Astrocyte (in vitro differentiated cells and primary cell): ENCODE measurements around the gene CABP4. TPM values are rescaled to one million over a fixed set of nuclear protein-coding genes. Genes with fewer than 3 reads are reported as not detected.

Experiments used
- DNase-seq: peaks from one replicate; pipeline ENCODE4 v3.0.0-alpha.2; 2010; ENCODE audit warnings: low read depth
- FAIRE-seq: peaks from 2 replicates; lab custom pipeline; 2011; peaks lifted over from hg19 to GRCh38; lab: Jason Lieb, UNC
- H2AFZ ChIP-seq: 2 replicates; pipeline ENCODE4 v1.6.0; 2012; ENCODE audit warnings: low read depth, low read length, inconsistent platforms
- H3K27ac ChIP-seq: 2 replicates; pipeline ENCODE4 v1.5.1; 2011; ENCODE audit warnings: low read depth, low read length, inconsistent platforms
- H3K27me3 ChIP-seq: 2 replicates; pipeline ENCODE4 v1.6.0; 2011; ENCODE audit warnings: low read length, inconsistent platforms; ENCODE audit not compliant: insufficient read depth
- H3K36me3 ChIP-seq: 2 replicates; pipeline ENCODE4 v1.5.1; 2011; ENCODE audit warnings: low read length, inconsistent platforms; ENCODE audit not compliant: insufficient read depth
- H3K4me1 ChIP-seq: 2 replicates; pipeline ENCODE4 v1.5.1; 2011; ENCODE audit warnings: low read length, inconsistent platforms; ENCODE audit not compliant: insufficient read depth
- H3K4me2 ChIP-seq: 2 replicates; pipeline ENCODE4 v1.6.0; 2012; ENCODE audit warnings: low read length, inconsistent platforms
- H3K4me3 ChIP-seq: 2 replicates; pipeline ENCODE4 v1.5.1; 2011; ENCODE audit warnings: low read depth, mild to moderate bottlenecking, low read length, inconsistent platforms; ENCODE audit not compliant: insufficient read depth
- H3K79me2 ChIP-seq: 2 replicates; pipeline ENCODE4 v1.6.0; 2012; ENCODE audit warnings: mild to moderate bottlenecking, low read length, inconsistent platforms; ENCODE audit not compliant: insufficient read depth
- H3K9ac ChIP-seq: 2 replicates; pipeline ENCODE4 v1.6.0; 2012; ENCODE audit warnings: mild to moderate bottlenecking, low read length, inconsistent platforms
- H3K9me3 ChIP-seq: 2 replicates; pipeline ENCODE4 v1.5.1; 2012; ENCODE audit warnings: low read depth, mild to moderate bottlenecking, low read length, inconsistent platforms; ENCODE audit not compliant: insufficient read depth
- H4K20me1 ChIP-seq: 2 replicates; pipeline ENCODE4 v1.6.0; 2012; ENCODE audit warnings: low read length, inconsistent platforms; ENCODE audit not compliant: insufficient read depth
- H3K27ac Mint-ChIP-seq: one replicate; pipeline ENCODE4 v1.8.0; 2021; ENCODE audit warnings: mild to moderate bottlenecking, mixed read lengths; ENCODE audit not compliant: unreplicated experiment
- H3K27me3 Mint-ChIP-seq: one replicate; pipeline ENCODE4 v1.8.0; 2021; ENCODE audit warnings: low read depth, mixed read lengths; ENCODE audit not compliant: unreplicated experiment
- H3K36me3 Mint-ChIP-seq: one replicate; pipeline ENCODE4 v1.8.0; 2021; ENCODE audit warnings: low read depth, mixed read lengths; ENCODE audit not compliant: unreplicated experiment
- H3K4me1 Mint-ChIP-seq: one replicate; pipeline ENCODE4 v1.8.0; 2021; ENCODE audit warnings: low read depth, mixed read lengths; ENCODE audit not compliant: unreplicated experiment
- H3K4me3 Mint-ChIP-seq: one replicate; pipeline ENCODE4 v1.8.0; 2021; ENCODE audit warnings: mild to moderate bottlenecking, moderate library complexity, mixed read lengths; ENCODE audit not compliant: unreplicated experiment
- H3K9me3 Mint-ChIP-seq: one replicate; pipeline ENCODE4 v1.8.0; 2021; ENCODE audit warnings: mild to moderate bottlenecking, mixed read lengths; ENCODE audit not compliant: unreplicated experiment
- CTCF ChIP-seq: IDR thresholded peaks from 2 replicates; pipeline ENCODE4 v1.5.1; 2011; ENCODE audit warnings: low read depth, mild to moderate bottlenecking, inconsistent platforms, low read length, moderate library complexity; ENCODE audit not compliant: insufficient read depth
- EZH2 ChIP-seq: IDR thresholded peaks from 2 replicates; pipeline ENCODE4 v1.6.1; 2012; ENCODE audit warnings: mild to moderate bottlenecking, low read length, inconsistent platforms; ENCODE audit not compliant: insufficient read depth
- total RNA-seq: library from RNA; stranded (reverse); gene quantifications from 2 replicates; pipeline ENCODE4 v1.2.1, GENCODE V29; 2021

The CABP4 gene
- total RNA-seq, 1 donor from 2014 or later, result not detected

GRCh38 chr11:67491276-67492068 lies 36.3 kb downstream of the CABP4 start:
- Histone ChIP-seq H3K4me1 (no peaks in the 10 kb centered on the region), H3K27ac (no peak overlapping the region), H3K4me2 (no peak overlapping the region), H3K27me3 (no peaks in the 10 kb centered on the region), H3K36me3 (peaks cover 5% of the 10 kb centered on the region), H2AFZ (no peak overlapping the region), H3K9me3 (no peaks in the 10 kb centered on the region), H3K79me2 (peaks cover 4% of the 10 kb centered on the region), H3K4me3 (no peak overlapping the region), H3K9ac (no peak overlapping the region), H4K20me1 (peaks cover 17% of the 10 kb centered on the region)
- no peaks in the 10 kb centered on the region for H3K9me3 Mint-ChIP-seq
- TF ChIP-seq CTCF (no peak), EZH2 (no peak)
- no peaks in the 10 kb centered on the region for H3K27me3 Mint-ChIP-seq
- peaks cover 2% of the 10 kb centered on the region for H3K4me1 Mint-ChIP-seq
- H3K27ac Mint-ChIP-seq, result no peak overlapping the region
- FAIRE-seq, result no peak
- peaks cover 11% of the 10 kb centered on the region for H3K36me3 Mint-ChIP-seq
- DNase-seq, result no peak
- no peak overlapping the region for H3K4me3 Mint-ChIP-seq

DNA sequence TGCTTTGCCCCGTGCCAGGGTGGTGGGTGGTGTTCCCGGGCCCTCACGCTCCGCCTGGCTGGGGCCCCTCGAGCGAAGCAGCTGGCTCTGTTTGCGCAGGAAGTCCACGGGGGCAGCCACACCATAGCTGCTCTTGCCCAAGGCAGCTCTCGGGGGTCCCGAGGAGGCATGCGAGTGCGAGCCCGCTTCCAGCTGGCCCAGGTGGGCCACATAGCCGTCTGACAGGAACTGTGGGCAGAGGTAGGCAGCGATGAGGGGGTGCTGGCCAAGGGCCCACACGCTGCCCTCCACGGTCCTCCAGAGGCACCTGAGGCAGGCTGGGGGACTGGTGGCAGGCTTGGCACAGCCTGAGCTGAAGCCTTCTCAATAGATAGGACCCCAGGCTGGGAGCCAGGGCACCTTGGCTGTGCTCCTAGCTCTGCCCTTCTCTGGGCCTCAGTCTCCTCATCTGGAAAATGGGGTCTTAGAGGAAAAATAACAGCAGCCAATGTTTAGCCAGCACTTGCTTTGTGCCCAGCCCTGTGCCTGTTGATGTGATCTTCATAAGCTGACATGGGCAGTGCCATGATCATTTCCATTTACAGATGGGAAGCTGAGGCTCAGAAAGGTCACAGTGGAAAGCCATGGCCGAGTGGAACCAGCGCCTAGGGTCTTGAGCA lies 37.0 kb downstream of the CABP4 start:
- H3K27ac Mint-ChIP-seq, result no peak overlapping the region
- Histone ChIP-seq H3K9ac (no peak overlapping the region), H3K36me3 (peaks cover 5% of the 10 kb centered on the region), H4K20me1 (peaks cover 13% of the 10 kb centered on the region), H3K27me3 (no peaks in the 10 kb centered on the region), H3K4me3 (no peak overlapping the region), H3K4me1 (no peaks in the 10 kb centered on the region), H3K9me3 (no peaks in the 10 kb centered on the region), H3K27ac (no peak overlapping the region), H2AFZ (no peak overlapping the region), H3K79me2 (no peaks in the 10 kb centered on the region), H3K4me2 (no peak overlapping the region)
- H3K9me3 Mint-ChIP-seq, result no peaks in the 10 kb centered on the region
- no peak overlapping the region for H3K4me3 Mint-ChIP-seq
- DNase-seq (no peak), FAIRE-seq (no peak)
- peaks cover 11% of the 10 kb centered on the region for H3K36me3 Mint-ChIP-seq
- H3K4me1 Mint-ChIP-seq, result peaks cover 2% of the 10 kb centered on the region
- no peaks in the 10 kb centered on the region for H3K27me3 Mint-ChIP-seq
- TF ChIP-seq EZH2 (no peak), CTCF (no peak)
